DOHH2 (cell line): ENCODE results near the gene RAD51B.

Experiments
- EZH2phosphoT487 ChIP-seq: fragments of 200-600 bp; sonication (generic); IDR thresholded peaks from 2 replicates; pipeline ENCODE4 v1.6.1; 2017; ENCODE audit warnings: borderline replicate concordance, mild to moderate bottlenecking, antibody characterized with exemption, low read length, moderate library complexity, mixed read lengths
- TF ChIP-seq, protein P1 (sequence below): fragments of 200-600 bp; sonication (generic); IDR thresholded peaks from one replicate; pipeline ENCODE4 v1.5.1; 2014; ENCODE audit warnings: antibody characterized with exemption, mild to moderate bottlenecking, low read depth, low read length; ENCODE audit not compliant: poor library complexity, severe bottlenecking

DNA sequence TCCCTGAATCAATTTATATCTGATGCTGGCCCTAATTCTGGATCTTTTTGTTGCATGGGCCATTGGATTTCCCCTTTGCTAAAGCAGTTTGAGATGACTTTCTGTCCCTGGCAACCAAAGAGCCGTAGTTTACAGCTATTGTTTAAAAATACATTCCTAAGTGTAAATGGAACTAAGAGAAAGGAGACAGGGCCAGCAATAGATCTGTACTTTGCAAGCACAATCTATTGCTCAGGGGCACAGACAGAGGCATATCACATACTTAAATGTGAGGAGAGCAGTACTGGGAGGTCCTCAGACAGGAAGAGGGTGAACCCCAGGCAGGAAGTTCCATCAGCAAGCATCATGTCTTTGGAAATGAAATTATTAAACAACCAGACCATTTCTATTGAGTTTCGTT is 846.7 kb downstream of the RAD51B start:
- TF ChIP-seq, protein P1, sequence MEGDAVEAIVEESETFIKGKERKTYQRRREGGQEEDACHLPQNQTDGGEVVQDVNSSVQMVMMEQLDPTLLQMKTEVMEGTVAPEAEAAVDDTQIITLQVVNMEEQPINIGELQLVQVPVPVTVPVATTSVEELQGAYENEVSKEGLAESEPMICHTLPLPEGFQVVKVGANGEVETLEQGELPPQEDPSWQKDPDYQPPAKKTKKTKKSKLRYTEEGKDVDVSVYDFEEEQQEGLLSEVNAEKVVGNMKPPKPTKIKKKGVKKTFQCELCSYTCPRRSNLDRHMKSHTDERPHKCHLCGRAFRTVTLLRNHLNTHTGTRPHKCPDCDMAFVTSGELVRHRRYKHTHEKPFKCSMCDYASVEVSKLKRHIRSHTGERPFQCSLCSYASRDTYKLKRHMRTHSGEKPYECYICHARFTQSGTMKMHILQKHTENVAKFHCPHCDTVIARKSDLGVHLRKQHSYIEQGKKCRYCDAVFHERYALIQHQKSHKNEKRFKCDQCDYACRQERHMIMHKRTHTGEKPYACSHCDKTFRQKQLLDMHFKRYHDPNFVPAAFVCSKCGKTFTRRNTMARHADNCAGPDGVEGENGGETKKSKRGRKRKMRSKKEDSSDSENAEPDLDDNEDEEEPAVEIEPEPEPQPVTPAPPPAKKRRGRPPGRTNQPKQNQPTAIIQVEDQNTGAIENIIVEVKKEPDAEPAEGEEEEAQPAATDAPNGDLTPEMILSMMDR, result no peak
- no peak for TF ChIP-seq EZH2phosphoT487
